Right cardiac atrium (tissue), 5 donors: Measurements from ENCODE around the gene XXYLT1. TPM values are rescaled to one million over a fixed set of nuclear protein-coding genes. Genes with fewer than 3 reads are reported as not detected.
"Not testable (repeated sequence)": the region's sequence is repeated elsewhere in the genome, so short reads cannot be mapped to it uniquely, and the experiment has no call there.

Experiments used
- ATAC-seq, 2 donors: fragments of 200-7000 bp; cut with Tn5 transposase; one replicate each; pipeline versions ENCODE4 v1.8.0 to v1.9.1; 2020; ENCODE audit warnings: moderate library complexity in 2 of 2, mild to moderate bottlenecking in 1 of 2
- DNase-seq, 3 donors: peaks; one replicate each; pipeline ENCODE4 v3.0.0-alpha.2; 2020
- H3K27ac ChIP-seq: one replicate; pipeline ENCODE4 v1.5.1; 2013; ENCODE audit warnings: mild to moderate bottlenecking, low read length, control low read depth, moderate library complexity
- H3K27me3 ChIP-seq: one replicate; pipeline ENCODE4 v1.6.1; 2013; ENCODE audit not compliant: control insufficient read depth, insufficient read depth
- H3K4me1 ChIP-seq: one replicate; pipeline ENCODE4 v1.6.1; 2013; ENCODE audit warnings: low read length; ENCODE audit not compliant: control insufficient read depth, insufficient read depth
- H3K4me3 ChIP-seq: one replicate; pipeline ENCODE4 v1.5.1; 2013; ENCODE audit warnings: low read length, control low read depth
- H3K9me3 ChIP-seq: one replicate; pipeline ENCODE4 v1.6.1; 2013; ENCODE audit warnings: low read length; ENCODE audit not compliant: control insufficient read depth
- whole genome bisulfite sequencing: extraction: QIAGEN DNeasy Blood & Tissue Kit; methylation state at CpG from one replicate; pipeline ENCODE4 v1.1.7; 2013; 5-methylcytosine and 5-hydroxymethylcytosine counted together
- intact Hi-C, 4 donors: fragments of 100-400 bp; cut with DNase I; formaldehyde crosslinking; loops; one replicate each; pipeline versions ENCODE4 v1.11.0 to v1.14.0; 2022 to 2023
- polyA plus RNA-seq: library from polyadenylated mRNA; stranded (reverse); fragments of 200-250 nt; gene quantifications from one replicate; pipeline ENCODE4 v1.2.3, GENCODE V29; 2013
- total RNA-seq, 4 donors: library from RNA; stranded (reverse); fragmentation: NEBNext Ultra II Directional; extraction: Animal tissue kit (Norgen Biotek cat#: 25700); gene quantifications; one replicate each; pipeline ENCODE4 v1.2.1, GENCODE V29; 2021
- donor health status: healthy with polysubstance abuse.
- donor health status: DM: no; HTN: yes; CAD: no.
- donor health status: DM: no; HTN: no; CAD: no.
- donor health status: DM: no; HTN: yes; CAD: no; lungs with severe emphysema.
- donor health status: DM: yes; HTN: yes; CAD: no.

Gene XXYLT1
- total and polyA plus RNA-seq, 5 donors: 3.3 to 6.2 (median 4.3) TPM

- no peak for DNase-seq
- H3K27ac ChIP-seq: no peak overlapping the region
- 98% methylated on average over 1 of the region's 1 CpG for WGBS
- no peak overlapping the region for H3K4me3 ChIP-seq
- ATAC-seq: no peak
- no peaks in the 10 kb centered on the region for H3K9me3 ChIP-seq
- intact Hi-C loops: no loop called here
- no peaks in the 10 kb centered on the region for H3K27me3 ChIP-seq
- peaks cover 3% of the 10 kb centered on the region for H3K4me1 ChIP-seq
Observed at GRCh38 chr3:195191580-195191979, 79.4 kb downstream of the XXYLT1 start.

- Histone ChIP-seq H3K4me3 (no peak overlapping the region), H3K9me3 (no peaks in the 10 kb centered on the region), H3K27me3 (no peaks in the 10 kb centered on the region), H3K4me1 (no peaks in the 10 kb centered on the region), H3K27ac (no peak overlapping the region)
- WGBS: 90% methylated on average over 1 of the region's 1 CpG
- DNase-seq (no peak), ATAC-seq (no peak)
- intact Hi-C loops: no loop called here
Observed at GRCh38 chr3:195189821-195190220, 81.1 kb downstream of the XXYLT1 start.

- no peaks in the 10 kb centered on the region for H3K4me1 ChIP-seq
Observed at GRCh38 chr3:195188426-195188927, 82.5 kb downstream of the XXYLT1 start.

GRCh38 chr3:195187609-195188425 lies 83.1 kb downstream of the XXYLT1 start:
- ATAC-seq (no peak), DNase-seq (no peak)
- no peak overlapping the region for H3K27ac ChIP-seq
- intact Hi-C loops: no loop called here
- no peaks in the 10 kb centered on the region for H3K27me3 ChIP-seq
- whole genome bisulfite sequencing: 38% methylated on average over 5 of the region's 5 CpGs
- no peaks in the 10 kb centered on the region for H3K4me1 ChIP-seq
- no peaks in the 10 kb centered on the region for H3K9me3 ChIP-seq
- H3K4me3 ChIP-seq: no peak overlapping the region

More at GRCh38 chr3:195188426-195188927, 82.5 kb downstream of the XXYLT1 start:
- Histone ChIP-seq H3K9me3 (no peaks in the 10 kb centered on the region), H3K27ac (no peak overlapping the region), H3K27me3 (no peaks in the 10 kb centered on the region), H3K4me3 (no peak overlapping the region)
- no peak for DNase-seq
- WGBS: 94% methylated on average over 3 of the region's 3 CpGs
- ATAC-seq: no peak
- intact Hi-C loops: no loop called here

- H3K27ac ChIP-seq, intact Hi-C loops, DNase-seq, ATAC-seq, H3K9me3 ChIP-seq, H3K4me3 ChIP-seq, H3K4me1 ChIP-seq, H3K27me3 ChIP-seq: not testable (repeated sequence)
- 91% methylated on average over 6 of the region's 6 CpGs for WGBS
Observed at GRCh38 chr3:195186710-195187047, 84.3 kb downstream of the XXYLT1 start.

- ATAC-seq (no peak), DNase-seq (no peak)
- 83% methylated on average over 9 of the region's 9 CpGs for WGBS
- Histone ChIP-seq H3K27ac (no peak overlapping the region), H3K27me3 (no peaks in the 10 kb centered on the region), H3K4me3 (no peak overlapping the region), H3K9me3 (no peaks in the 10 kb centered on the region), H3K4me1 (peaks cover 4% of the 10 kb centered on the region)
- intact Hi-C loops: no loop called here
Observed at GRCh38 chr3:195186041-195186709, 84.8 kb downstream of the XXYLT1 start.

GRCh38 chr3:195185583-195185982 lies 85.4 kb downstream of the XXYLT1 start:
- Histone ChIP-seq H3K9me3 (no peaks in the 10 kb centered on the region), H3K4me3 (no peak overlapping the region), H3K27ac (no peak overlapping the region), H3K27me3 (no peaks in the 10 kb centered on the region), H3K4me1 (peaks cover 4% of the 10 kb centered on the region)
- DNase-seq (no peak), ATAC-seq (no peak)
- intact Hi-C loops: no loop called here
- WGBS: 90% methylated on average over 4 of the region's 4 CpGs

GRCh38 chr3:195184716-195185421 lies 86.1 kb downstream of the XXYLT1 start:
- H3K4me1 ChIP-seq: peaks cover 6% of the 10 kb centered on the region
- H3K4me3 ChIP-seq: no peak overlapping the region
- no peak overlapping the region for H3K27ac ChIP-seq
- DNase-seq (no peak), ATAC-seq (no peak)
- WGBS: 84% methylated on average over 3 of the region's 3 CpGs
- H3K27me3 ChIP-seq: no peaks in the 10 kb centered on the region
- intact Hi-C loops: no loop called here
- no peaks in the 10 kb centered on the region for H3K9me3 ChIP-seq

GRCh38 chr3:195183071-195183776 lies 87.7 kb downstream of the XXYLT1 start:
- H3K4me1 ChIP-seq: peaks cover 10% of the 10 kb centered on the region
- H3K4me3 ChIP-seq: no peak overlapping the region
- no peaks in the 10 kb centered on the region for H3K27me3 ChIP-seq
- WGBS: 61% methylated on average over 9 of the region's 9 CpGs
- ATAC-seq: peak in 1 of 2 donors; percentile 4
- DNase-seq: no peak
- peak overlapping the region; percentile 42 for H3K27ac ChIP-seq
- no peaks in the 10 kb centered on the region for H3K9me3 ChIP-seq
- intact Hi-C loops: no loop called here

GRCh38 chr3:195182470-195182795 lies 88.5 kb downstream of the XXYLT1 start:
- no peaks in the 10 kb centered on the region for H3K27me3 ChIP-seq
- DNase-seq (no peak), ATAC-seq (peak in 1 of 2 donors; percentile 28)
- no peak overlapping the region for H3K4me3 ChIP-seq
- H3K27ac ChIP-seq: no peak overlapping the region
- 37% methylated on average over 5 of the region's 5 CpGs for WGBS
- H3K9me3 ChIP-seq: no peaks in the 10 kb centered on the region
- peaks cover 10% of the 10 kb centered on the region for H3K4me1 ChIP-seq
- intact Hi-C loops: no loop called here
